GM11168 (cell line): ENCODE results near the gene BASP1.
"Not testable (repeated sequence)": the region's sequence is repeated elsewhere in the genome, so short reads cannot be mapped to it uniquely, and the experiment has no call there.

Experiments
- in situ Hi-C: fragments of 300-500 bp; cut with MboI; formaldehyde crosslinking; loops from one replicate; pipeline ENCODE4 v1.12.0; 2022; ENCODE audit warnings: low sequenced_read_pairs; ENCODE audit not compliant: unreplicated experiment

Gene BASP1

GRCh38 chr5:17241635-17242034 is 24.2 kb downstream of the BASP1 start:
- in situ Hi-C loops = no loop called here

- in situ Hi-C loops = no loop called here
Measured at GRCh38 chr5:17243287-17244063, 26.0 kb downstream of the BASP1 start.

GRCh38 chr5:17249029-17249634 is 31.7 kb downstream of the BASP1 start:
- in situ Hi-C loops = no loop called here

GRCh38 chr5:17249841-17250240 is 32.4 kb downstream of the BASP1 start:
- in situ Hi-C loops = not testable (repeated sequence)

- in situ Hi-C loops = no loop called here
Measured at GRCh38 chr5:17252543-17252942, 35.1 kb downstream of the BASP1 start.

GRCh38 chr5:17255471-17256021 is 38.1 kb downstream of the BASP1 start:
- in situ Hi-C loops = no loop called here

- in situ Hi-C loops = no loop called here
Measured at GRCh38 chr5:17256171-17256570, 38.7 kb downstream of the BASP1 start.

GRCh38 chr5:17256839-17257238 is 39.4 kb downstream of the BASP1 start:
- in situ Hi-C loops = no loop called here

GRCh38 chr5:17257705-17258273 is 40.4 kb downstream of the BASP1 start:
- in situ Hi-C loops = no loop called here

- in situ Hi-C loops = no loop called here
Measured at GRCh38 chr5:17258431-17258830, 41.0 kb downstream of the BASP1 start.

- in situ Hi-C loops = not testable (repeated sequence)
Measured at GRCh38 chr5:17259012-17259411, 41.6 kb downstream of the BASP1 start.

GRCh38 chr5:17259630-17260257 is 42.3 kb downstream of the BASP1 start:
- in situ Hi-C loops = no loop called here

- in situ Hi-C loops = no loop called here
Measured at GRCh38 chr5:17260549-17260948, 43.1 kb downstream of the BASP1 start.

GRCh38 chr5:17261075-17261474 is 43.6 kb downstream of the BASP1 start:
- in situ Hi-C loops = no loop called here

GRCh38 chr5:17265041-17265440 is 47.6 kb downstream of the BASP1 start:
- in situ Hi-C loops = no loop called here

GRCh38 chr5:17267106-17267505 is 49.7 kb downstream of the BASP1 start:
- in situ Hi-C loops = no loop called here

- in situ Hi-C loops = no loop called here
Measured at GRCh38 chr5:17269201-17269600, 51.8 kb downstream of the BASP1 start.

GRCh38 chr5:17272111-17272510 is 54.7 kb downstream of the BASP1 start:
- in situ Hi-C loops = no loop called here

- in situ Hi-C loops = no loop called here
Measured at GRCh38 chr5:17275289-17276158, 58.1 kb downstream of the BASP1 start.

- in situ Hi-C loops = no loop called here
Measured at GRCh38 chr5:17276445-17276844, 59.0 kb downstream of the BASP1 start.
